Ishikawa (cell line): ENCODE measurements around the gene OR6A2.

Experiments used
- EP300 ChIP-seq: IDR thresholded peaks from 2 replicates; pipeline ENCODE4 v1.6.1; 2012; ENCODE audit warnings: borderline replicate concordance
- FOXM1 ChIP-seq: IDR thresholded peaks from 2 replicates; pipeline ENCODE4 v1.6.1; 2012; ENCODE audit warnings: low read depth, borderline replicate concordance
- USF1 ChIP-seq: IDR thresholded peaks from 2 replicates; pipeline ENCODE4 v1.6.1; 2012
- YY1 ChIP-seq: IDR thresholded peaks from 2 replicates; pipeline ENCODE4 v1.6.1; 2012; ENCODE audit warnings: low read depth

GRCh38 chr11:6845383-6845782 lies 45.9 kb upstream of the OR6A2 start, which contains the start of gene OR10A5:
- TF ChIP-seq EP300 (no peak), USF1 (no peak), YY1 (no peak), FOXM1 (no peak)
